Measurements from ENCODE around the gene TBC1D16. TPM values are rescaled to one million over a fixed set of nuclear protein-coding genes. Genes with fewer than 3 reads are reported as not detected.
"Not testable (repeated sequence)": the region's sequence is repeated elsewhere in the genome, so short reads cannot be mapped to it uniquely, and the experiment has no call there.

Gene TBC1D16
- total RNA-seq, 1 donor from 2014 or later = 33.4 TPM

- DNase-seq (ENCODE audit: low read depth) = no peak
Measured at GRCh38 chr17:79977708-79978547, 57.7 kb downstream of the TBC1D16 start.

DNA sequence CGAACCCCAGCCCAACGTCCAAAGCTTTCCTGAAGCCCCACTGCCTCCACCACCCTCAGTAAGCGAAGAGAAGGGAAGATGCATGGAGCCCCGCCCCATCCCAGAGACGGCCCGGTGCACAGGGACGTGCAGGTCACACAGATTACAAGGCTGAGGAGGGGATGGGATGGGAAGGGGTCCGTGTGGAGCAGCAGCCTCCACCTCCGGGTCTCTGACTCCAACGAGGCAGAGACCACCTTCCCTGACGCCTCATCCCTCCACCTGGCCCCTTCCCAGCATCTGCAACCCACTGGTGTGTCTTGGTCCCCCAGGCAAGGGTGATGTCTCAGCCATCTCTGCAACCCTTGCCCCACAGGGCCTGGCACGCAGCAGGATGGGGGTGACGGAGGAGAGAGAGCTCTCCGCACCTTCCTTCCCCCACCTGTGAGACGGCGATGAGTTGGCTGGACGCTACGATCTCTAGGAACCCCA, 58.5 kb downstream of the TBC1D16 start:
- DNase-seq (ENCODE audit: low read depth) = no peak

DNA sequence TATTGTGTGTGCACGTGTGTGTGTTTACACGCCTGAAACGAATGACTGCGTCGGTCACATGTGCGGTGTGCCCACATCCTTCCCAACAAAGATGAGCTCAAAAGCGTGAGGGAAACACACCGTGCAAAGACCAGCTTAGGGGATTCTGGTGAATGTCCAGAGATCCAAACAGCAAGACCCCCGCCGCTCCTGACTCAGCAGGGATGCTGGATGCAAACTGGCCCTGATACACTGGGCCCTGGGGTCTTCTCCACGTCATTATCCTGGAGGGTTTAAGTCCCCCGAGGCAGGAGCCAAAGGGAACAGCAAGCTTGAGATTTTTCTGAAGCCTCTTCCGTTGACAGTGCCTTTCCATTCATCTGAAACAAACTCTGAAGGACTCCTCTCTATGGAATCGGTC, 59.2 kb downstream of the TBC1D16 start:
- no peak for DNase-seq (ENCODE audit: low read depth)

- no peak for DNase-seq (ENCODE audit: low read depth)
Measured at GRCh38 chr17:79975498-79976134, 60.1 kb downstream of the TBC1D16 start.

GRCh38 chr17:79974566-79975497, 60.8 kb downstream of the TBC1D16 start:
- DNase-seq (ENCODE audit: low read depth) = no peak

- DNase-seq (ENCODE audit: low read depth) = no peak
Measured at GRCh38 chr17:79971651-79972050, 64.0 kb downstream of the TBC1D16 start.

- no peak for DNase-seq (ENCODE audit: low read depth)
Measured at GRCh38 chr17:79970576-79971068, 65.0 kb downstream of the TBC1D16 start.

DNA sequence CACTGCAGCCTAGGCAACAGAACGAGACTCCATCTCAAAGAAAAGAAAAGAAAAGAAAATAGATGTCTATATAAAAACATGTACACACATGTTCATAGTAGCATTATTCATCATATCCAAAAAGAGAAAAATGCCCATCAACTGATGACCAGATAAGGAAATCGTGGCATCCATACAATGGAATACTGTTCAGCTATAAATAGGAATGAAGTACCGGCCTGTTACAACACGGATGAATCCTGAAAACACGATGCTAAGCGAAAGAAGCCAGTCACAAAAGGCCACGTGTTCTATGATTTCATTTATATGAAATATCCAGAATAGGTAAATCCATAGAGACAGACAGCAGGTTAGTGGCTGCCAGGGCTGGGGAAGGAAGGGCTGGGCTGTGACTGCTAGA, 65.8 kb downstream of the TBC1D16 start:
- no peak for DNase-seq (ENCODE audit: low read depth)

DNA sequence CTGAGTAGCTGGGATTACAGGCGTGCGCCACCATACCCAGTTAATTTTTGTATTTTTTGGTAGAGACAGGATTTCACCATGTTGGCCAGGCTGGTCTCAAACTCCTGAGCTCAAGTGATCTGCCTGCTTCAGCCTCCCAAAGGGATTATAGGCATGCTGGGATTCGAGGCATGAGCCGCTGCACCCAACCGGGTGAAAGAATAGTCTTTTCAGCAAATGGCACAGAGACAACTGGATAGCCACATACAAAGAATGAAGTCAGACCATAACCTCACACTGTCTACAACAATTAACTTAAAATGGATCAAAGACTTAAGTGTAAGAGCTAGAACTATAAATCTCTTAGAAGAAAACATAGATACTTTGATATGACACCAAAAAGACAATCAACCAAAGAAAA, 67.6 kb downstream of the TBC1D16 start:
- DNase-seq (ENCODE audit: low read depth) = no peak

- DNase-seq (ENCODE audit: low read depth) = peak; percentile 32
Measured at GRCh38 chr17:79966681-79967080, 69.0 kb downstream of the TBC1D16 start.

DNA sequence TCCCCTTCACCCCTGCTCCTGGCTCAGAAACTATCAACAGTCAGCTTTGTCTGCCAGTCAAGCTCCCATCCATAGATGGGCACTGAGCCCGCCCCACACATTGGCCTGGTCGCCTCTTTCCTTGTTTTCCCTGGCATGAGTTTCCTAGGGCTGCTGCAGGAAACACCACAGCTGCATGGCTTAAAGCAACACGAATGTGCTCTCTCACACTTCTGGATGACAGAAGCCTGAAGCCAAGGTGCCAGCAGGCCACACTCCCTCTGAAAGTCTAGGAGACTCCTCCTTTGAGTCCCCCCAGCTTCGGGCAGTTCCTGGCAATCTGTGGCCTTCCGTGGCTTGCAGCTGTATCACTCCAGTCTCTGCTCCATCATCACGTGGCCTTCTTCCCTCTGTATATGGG, 69.9 kb downstream of the TBC1D16 start:
- DNase-seq (ENCODE audit: low read depth) = peak; percentile 68

DNA sequence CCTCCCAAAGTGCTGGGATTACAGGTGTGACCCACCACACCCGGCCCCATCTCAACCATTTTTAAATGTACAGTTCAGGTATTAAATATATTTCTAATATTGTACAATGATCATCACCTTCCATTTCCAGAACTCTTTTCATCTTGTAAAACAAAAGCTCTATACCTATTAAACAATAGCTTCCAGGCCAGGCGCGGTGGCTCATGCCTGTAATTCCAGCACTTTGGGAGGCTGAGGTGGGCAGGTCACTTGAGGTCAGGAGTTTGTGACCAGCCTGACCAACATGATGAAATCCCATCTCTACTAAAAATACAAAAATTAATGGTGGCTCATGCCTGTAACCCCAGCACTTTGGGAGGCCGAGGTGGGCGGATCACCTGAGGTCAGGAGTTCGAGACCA, 73.2 kb downstream of the TBC1D16 start:
- not testable (repeated sequence) for DNase-seq (ENCODE audit: low read depth)

DNA sequence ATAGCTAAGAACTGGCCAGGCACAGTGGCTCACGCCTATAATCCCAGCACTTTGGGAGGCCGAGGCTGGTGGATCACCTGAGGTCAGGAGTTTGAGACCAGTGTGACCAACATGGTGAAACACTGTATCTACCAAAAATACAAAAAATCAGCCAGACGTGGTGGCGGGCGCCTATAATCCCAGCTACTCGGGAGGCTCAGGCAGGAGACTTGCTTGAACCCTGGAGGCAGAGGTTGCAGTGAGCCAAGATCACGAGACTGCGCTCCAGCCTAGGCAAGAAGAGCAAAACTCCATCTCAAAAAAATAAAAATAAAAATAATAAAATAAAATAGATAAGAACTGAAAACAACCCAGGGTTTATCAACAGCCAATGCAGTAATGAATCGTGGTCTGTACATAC, 74.1 kb downstream of the TBC1D16 start:
- DNase-seq (ENCODE audit: low read depth) = not testable (repeated sequence)

DNA sequence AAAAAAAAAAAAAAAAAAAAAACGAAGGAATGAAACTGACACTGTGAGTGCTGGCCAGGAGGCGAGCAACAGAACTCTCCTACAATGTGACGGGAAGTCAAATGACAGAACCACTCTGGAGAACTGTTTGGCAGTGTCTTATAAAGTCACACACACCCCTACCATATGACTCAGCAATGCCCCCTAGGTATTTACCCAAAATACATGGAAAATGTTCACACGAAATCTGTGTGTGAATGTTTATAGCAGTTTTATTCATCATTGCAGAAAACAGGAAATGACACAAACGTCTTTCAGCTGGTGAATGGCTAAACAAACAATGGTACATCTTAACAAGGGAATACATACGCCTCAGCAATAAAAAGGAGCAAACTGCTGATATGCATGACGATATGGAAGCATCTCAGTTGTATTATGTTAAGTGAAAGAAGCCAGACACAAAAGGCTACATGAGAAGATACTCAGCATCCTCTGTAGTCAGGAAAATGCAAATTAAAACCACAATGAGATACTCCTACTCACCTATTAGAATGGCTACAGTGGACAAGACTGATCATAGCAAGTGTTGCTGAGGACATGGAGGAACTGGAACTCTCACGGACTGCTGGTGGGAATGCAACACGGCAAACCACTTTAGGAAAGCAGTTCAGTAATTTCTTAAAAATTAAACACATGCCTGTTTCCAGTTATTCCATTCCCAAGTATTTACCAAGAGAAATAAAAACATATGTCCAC, 74.7 kb downstream of the TBC1D16 start:
- no peak for DNase-seq (ENCODE audit: low read depth)

DNA sequence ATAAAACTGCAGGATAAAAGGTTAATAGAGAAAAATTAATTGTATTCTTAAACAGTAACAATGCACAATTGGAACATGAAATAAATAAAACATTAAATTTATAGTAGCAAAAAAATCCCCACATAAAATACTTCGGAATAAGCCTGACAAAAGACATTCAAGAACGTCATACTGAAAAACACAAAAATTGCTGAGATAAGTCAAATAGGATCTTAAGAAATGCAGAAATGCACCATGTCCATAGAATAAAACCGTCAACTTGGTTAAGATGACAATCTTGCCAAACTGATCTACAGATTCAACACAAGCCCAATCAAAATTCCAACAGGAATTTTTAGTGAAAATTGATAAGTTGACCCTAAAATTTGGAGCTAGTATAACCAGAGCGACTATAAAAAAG, 76.6 kb downstream of the TBC1D16 start:
- no peak for DNase-seq (ENCODE audit: low read depth)

DNA sequence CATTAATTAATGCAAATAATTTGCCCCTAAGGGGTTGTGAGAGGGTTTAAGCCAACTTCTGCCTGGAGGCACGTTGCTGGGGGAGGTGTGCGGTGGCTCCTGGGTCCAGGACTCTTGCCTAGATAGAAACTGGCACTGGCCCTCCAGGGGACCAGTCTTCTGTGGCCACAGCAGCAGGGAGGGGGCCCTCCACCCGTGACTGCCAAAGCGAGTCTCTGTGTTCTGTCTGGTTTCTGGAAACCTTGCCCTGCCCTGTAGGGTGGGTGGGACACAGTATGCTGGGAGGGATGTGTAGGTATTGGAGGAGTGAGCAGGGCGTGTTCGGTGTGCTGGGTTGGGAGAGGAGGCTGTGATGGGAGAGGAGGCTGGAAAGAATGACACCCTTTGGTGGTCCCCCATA, 78.8 kb downstream of the TBC1D16 start:
- no peak for DNase-seq (ENCODE audit: low read depth)

GRCh38 chr17:79956441-79956735, 79.3 kb downstream of the TBC1D16 start:
- not testable (repeated sequence) for DNase-seq (ENCODE audit: low read depth)

- no peak for DNase-seq (ENCODE audit: low read depth)
Measured at GRCh38 chr17:79955691-79956440, 79.8 kb downstream of the TBC1D16 start.

- DNase-seq (ENCODE audit: low read depth) = no peak
Measured at GRCh38 chr17:79955167-79955549, 80.5 kb downstream of the TBC1D16 start.
